Middle frontal gyrus (tissue), 1 donor: ENCODE results near the gene ATXN2.

ENCODE experiments used
- DNase-seq: peaks from one replicate; pipeline ENCODE4 v3.0.0-alpha.2; 2015; ENCODE audit warnings: low spot score; ENCODE audit errors: extremely low spot score

ATXN2 gene

GRCh38 chr12:111420494-111420893 lies 178.6 kb downstream of the ATXN2 start:
- no peak for DNase-seq

DNA sequence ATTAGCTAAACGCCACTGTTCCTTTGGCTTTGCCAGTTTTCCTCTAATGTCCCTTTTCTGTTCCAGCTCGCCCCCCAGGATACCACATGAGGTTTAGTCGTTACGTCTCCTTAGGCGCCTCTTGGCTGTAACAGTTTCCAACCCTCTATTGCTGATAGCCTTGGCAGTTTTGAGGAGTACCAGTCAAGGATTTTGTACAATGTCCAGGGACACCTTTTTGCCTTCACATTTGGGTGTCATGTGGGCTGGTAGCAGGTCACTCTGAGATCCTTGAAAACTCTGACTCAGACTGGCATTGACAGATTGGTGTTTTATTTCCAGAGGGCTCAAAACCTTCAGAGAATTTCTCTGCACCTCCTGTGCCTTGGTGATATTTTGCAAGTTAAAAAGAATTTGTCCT lies 179.3 kb downstream of the ATXN2 start:
- DNase-seq, result no peak

GRCh38 chr12:111418594-111418880 lies 180.6 kb downstream of the ATXN2 start:
- no peak for DNase-seq

GRCh38 chr12:111417784-111418593 lies 181.1 kb downstream of the ATXN2 start:
- no peak for DNase-seq

DNA sequence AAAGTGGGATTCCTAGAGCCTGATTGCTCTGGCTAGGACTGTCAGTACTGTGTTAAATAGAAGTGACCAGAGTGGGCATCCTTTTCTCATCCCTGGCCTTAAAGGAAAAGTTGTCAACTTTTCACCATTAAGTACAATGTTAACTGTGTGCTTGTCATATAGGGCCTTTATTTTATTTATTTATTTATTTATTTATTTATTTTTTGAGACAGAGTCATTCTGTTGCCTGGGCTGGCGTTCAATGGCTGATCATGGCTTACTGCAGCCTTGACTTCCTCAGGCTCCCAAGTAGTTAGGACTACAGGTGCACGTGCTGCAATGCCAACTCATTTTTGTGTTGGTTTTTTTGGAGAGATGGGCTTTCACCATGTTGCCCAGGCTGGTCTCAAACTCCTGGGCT lies 181.8 kb downstream of the ATXN2 start:
- no peak for DNase-seq

DNA sequence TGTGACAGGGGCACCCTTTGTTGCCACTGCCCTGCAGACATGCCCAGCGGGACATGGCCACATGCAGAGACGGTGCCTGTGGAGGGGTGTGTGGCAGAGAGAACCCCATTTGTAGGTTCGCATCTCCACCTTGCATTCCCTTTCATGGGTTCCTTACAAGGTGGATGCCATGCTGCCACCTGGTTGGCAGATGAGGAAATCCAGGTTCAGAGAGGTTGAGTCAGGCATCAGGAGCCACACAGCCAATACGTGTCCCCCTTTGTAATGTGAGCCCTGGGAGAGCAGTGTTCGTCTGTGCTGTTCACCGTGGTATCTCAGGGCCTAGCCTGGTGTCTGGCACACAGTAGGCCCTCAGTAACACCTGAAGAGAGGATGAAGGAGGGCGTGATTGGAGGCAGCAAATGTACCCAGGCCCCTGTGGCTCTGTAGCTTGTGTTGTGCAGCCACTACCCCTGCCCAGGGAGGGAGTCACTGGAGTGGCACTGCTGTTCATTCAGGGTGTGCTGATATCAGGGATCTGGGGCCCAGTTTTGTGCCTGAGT lies 184.3 kb downstream of the ATXN2 start:
- no peak for DNase-seq

- no peak for DNase-seq
Observed at GRCh38 chr12:111413442-111414086, 185.6 kb downstream of the ATXN2 start.

GRCh38 chr12:111412830-111413441 lies 186.2 kb downstream of the ATXN2 start:
- no peak for DNase-seq

DNA sequence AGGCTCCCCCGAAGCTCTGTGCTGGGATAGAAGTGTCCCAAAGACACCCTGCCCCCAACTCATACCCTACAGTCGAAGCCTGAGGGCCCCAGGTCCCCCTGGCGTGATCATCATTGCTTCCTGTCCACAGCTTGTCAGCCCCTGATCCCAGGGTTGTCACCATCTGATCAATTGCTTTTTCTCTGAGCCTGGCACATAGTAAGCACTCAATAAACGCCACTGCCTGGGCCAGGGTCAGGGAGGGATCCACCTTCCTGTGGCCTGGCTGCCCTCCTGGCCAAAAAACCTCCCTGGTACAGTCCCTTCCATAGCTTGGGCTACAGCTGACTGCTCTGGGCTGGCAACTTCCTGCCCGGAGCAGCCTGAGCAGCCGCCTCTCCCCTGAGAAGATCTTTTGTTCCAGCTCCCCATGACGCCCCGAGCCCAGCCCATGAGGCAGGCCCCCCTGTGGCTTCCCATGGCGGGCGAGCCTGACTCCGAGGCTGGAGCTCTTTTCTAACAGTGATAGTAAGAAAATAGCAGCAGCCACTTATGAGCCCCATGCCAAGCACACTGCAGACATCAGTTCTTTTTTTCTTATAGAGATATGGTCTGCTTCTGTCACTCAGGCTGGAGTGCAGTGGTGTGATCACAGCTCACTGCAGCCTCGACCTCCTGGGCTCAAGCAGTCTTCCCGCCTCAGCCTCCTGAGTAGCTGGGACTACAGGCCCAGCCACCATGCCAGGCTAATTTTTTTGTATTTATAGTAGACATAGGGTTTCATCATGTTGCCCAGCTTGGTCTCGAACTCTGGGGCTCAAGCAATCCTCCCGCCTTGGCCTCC lies 186.9 kb downstream of the ATXN2 start:
- DNase-seq, result no peak

GRCh38 chr12:111411185-111411764 lies 187.8 kb downstream of the ATXN2 start:
- no peak for DNase-seq

DNA sequence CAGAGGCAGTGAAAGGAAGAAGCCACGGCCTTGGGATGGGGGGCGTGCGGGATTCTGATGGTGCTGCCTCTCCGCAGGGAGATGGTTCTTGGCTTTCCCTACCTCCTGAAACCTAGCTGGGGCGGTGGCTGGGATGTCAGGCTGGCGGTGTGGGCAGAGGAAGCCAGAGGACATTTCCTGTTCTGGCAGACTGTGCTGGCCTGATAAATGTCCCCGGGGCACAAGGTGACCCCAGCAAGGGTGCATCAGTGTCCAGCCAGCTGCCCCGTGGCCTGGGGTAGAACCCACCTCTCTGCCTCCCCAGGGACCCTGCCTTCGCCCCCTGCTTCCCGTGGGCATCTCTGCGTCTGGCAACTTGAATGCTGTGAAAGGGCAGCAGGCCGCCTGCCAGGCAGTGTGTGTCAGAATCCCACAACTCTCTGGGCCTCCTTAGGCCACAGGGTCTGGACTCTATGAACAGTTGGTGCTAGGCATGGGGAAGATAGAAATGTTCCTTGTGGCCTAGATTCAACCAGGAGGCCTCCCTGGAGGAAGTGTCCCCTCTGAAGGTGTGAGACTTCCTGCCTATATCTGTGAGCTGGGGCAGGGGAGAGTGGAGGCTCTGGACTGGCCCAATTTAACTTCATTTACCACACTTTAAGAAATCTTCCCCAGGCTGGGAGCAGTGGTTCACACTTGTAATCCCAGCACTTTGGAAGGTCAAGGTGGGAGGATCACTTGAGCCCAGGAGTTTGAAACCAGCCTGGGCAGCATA lies 188.5 kb downstream of the ATXN2 start:
- DNase-seq, result no peak

DNA sequence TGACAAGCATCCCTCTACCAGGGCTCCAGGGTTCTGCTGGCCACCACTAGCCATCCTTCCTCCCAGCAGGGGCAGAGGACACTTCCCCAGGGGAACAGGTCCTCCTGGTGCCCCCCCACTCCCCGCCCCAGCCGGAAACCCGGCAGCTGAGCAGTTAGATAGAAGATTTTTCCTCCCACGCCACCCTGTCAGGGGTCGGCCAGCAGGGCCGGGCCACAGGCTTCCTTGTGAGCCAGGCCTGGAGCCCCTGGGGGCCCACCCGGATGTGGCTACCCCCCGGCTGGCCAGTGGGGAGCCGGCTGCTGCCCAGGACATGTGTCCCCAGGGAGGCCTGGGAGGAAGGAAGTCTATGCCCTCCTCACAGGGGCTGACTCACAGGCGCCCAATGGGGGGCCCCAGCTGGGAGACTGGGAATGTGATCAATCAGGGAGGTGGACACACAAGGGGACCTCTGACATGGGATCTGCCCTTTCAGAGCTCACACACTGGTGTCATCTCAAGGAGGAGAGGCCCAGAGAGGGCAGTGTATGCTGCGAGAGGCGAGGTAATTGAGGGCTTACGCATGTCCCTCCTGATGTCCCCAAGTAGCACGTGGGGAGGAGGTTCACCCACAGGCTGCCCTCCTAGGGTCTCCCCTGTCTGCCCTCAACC lies 189.2 kb downstream of the ATXN2 start:
- no peak for DNase-seq

GRCh38 chr12:111409403-111409779 lies 189.7 kb downstream of the ATXN2 start:
- no peak for DNase-seq

DNA sequence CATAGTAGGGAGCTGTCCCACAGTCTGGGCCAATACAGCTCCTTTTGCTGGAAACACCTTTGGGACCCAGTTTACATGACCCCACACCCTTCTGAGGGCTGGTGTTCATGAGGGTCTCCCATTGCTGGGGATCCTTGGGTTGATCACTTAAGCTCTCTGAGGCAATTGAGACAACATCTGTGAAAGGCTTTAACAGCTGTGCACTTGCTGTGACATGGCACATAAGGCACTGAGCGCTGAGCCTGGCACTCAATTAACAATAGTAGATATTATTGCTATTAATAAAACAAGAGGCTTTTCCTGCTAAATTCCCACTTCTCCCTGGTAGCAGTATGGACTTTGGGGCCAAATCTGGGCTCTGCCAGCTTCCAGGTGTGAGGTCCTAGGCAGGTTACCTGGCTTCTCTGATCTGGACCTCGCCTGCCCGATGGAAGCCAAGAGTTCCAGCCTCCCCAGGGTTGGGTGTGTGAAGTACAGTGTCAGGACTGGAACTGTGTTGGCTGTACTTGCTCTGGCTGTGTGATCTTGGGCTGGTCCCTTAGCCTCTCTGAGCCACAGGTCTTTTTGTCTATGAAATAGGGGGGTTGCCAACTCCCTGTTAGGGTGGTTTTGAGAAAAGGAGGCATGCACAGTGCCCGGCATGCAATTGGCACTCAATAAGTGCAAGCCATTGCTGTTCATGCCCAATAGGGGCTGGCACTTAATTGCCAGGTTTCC lies 190.3 kb downstream of the ATXN2 start:
- DNase-seq, result no peak

GRCh38 chr12:111408116-111408440 lies 191.0 kb downstream of the ATXN2 start:
- no peak for DNase-seq

DNA sequence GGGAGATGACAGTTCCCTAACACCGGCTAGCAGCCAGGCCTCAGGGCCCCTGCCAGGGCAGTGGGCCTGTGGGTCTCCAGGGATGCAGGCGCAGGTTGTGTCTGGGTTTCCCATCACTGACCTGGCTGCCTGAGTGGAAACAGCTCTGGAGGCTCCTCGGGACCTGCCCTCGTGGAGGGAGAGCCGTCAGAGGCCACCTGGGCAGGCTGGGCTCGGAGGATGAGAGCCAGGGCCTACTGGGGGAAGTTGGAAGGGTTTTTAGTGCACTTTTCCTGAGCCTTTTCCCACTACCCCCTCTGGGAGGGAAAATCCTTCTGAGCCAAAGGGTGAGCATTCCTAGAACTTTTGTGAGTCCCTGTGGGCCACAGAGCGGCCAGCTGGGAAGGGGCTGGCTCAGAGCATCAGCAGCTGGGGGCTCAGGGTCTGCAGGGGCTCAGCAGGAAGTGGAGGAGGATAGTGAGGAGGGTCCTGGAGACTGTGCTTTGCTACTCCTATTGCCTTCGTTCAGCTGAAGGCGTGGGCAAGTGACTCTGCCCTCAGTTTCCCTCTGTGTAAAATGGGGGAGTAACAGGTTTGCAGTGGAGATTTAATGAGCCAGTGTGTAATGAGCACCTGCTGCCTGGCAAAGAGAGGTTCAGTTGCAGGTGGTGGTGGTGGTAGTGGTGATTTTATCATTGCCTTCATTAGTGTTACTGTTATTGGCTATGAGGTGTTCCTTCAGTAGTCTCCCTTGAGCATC lies 191.6 kb downstream of the ATXN2 start:
- DNase-seq, result no peak

- DNase-seq, result no peak
Observed at GRCh38 chr12:111406474-111407376, 192.4 kb downstream of the ATXN2 start.
